ENCODE results near the gene DUSP12.

DUSP12 gene

GRCh38 chr1:161771161-161771560, 21.6 kb downstream of the DUSP12 start:
- Histone ChIP-seq H3K4me3 (ENCODE audit: low read depth, low read length) (no peak overlapping the region), H3K79me2 (ENCODE audit: control insufficient read depth, insufficient read depth, low read length, unreplicated experiment) (peaks cover 79% of the 10 kb centered on the region), H3K4me1 (ENCODE audit: control insufficient read depth, insufficient read depth, low read length, unreplicated experiment) (peaks cover 21% of the 10 kb centered on the region)

GRCh38 chr1:161771973-161772372, 22.4 kb downstream of the DUSP12 start:
- Histone ChIP-seq H3K4me1 (ENCODE audit: control insufficient read depth, insufficient read depth, low read length, unreplicated experiment) (peaks cover 21% of the 10 kb centered on the region), H3K36me3 (ENCODE audit: insufficient read depth, low read length) (no peaks in the 10 kb centered on the region), H3K27ac (ENCODE audit: low read depth, low read length) (no peak overlapping the region), H2AFZ (ENCODE audit: low read length, unreplicated experiment) (no peak overlapping the region), H3K79me2 (ENCODE audit: control insufficient read depth, insufficient read depth, low read length, unreplicated experiment) (peaks cover 79% of the 10 kb centered on the region), H3K27me3 (ENCODE audit: insufficient read depth, low read length) (no peaks in the 10 kb centered on the region), H3K4me3 (ENCODE audit: low read depth, low read length) (no peak overlapping the region)

More at GRCh38 chr1:161771161-161771560, 21.6 kb downstream of the DUSP12 start:
- no peaks in the 10 kb centered on the region for H3K27me3 ChIP-seq (ENCODE audit: insufficient read depth, low read length)
- no peak overlapping the region for H2AFZ ChIP-seq (ENCODE audit: low read length, unreplicated experiment)
- H3K36me3 ChIP-seq (ENCODE audit: insufficient read depth, low read length) = no peaks in the 10 kb centered on the region
- no peak overlapping the region for H3K27ac ChIP-seq (ENCODE audit: low read depth, low read length)

GRCh38 chr1:161772397-161772796, 22.8 kb downstream of the DUSP12 start:
- H3K27ac ChIP-seq (ENCODE audit: low read depth, low read length) = no peak overlapping the region
- peaks cover 76% of the 10 kb centered on the region for H3K79me2 ChIP-seq (ENCODE audit: control insufficient read depth, insufficient read depth, low read length, unreplicated experiment)
- H3K4me1 ChIP-seq (ENCODE audit: control insufficient read depth, insufficient read depth, low read length, unreplicated experiment) = peaks cover 18% of the 10 kb centered on the region

GRCh38 chr1:161773791-161774190, 24.2 kb downstream of the DUSP12 start:
- Histone ChIP-seq H3K4me3 (ENCODE audit: low read depth, low read length) (no peak overlapping the region), H3K4me1 (ENCODE audit: control insufficient read depth, insufficient read depth, low read length, unreplicated experiment) (peaks cover 4% of the 10 kb centered on the region), H3K79me2 (ENCODE audit: control insufficient read depth, insufficient read depth, low read length, unreplicated experiment) (peaks cover 70% of the 10 kb centered on the region)

More at GRCh38 chr1:161772397-161772796, 22.8 kb downstream of the DUSP12 start:
- H3K4me3 ChIP-seq (ENCODE audit: low read depth, low read length) = no peak overlapping the region
- H3K36me3 ChIP-seq (ENCODE audit: insufficient read depth, low read length) = no peaks in the 10 kb centered on the region
- no peak overlapping the region for H2AFZ ChIP-seq (ENCODE audit: low read length, unreplicated experiment)
- no peaks in the 10 kb centered on the region for H3K27me3 ChIP-seq (ENCODE audit: insufficient read depth, low read length)

GRCh38 chr1:161777261-161777660, 27.7 kb downstream of the DUSP12 start:
- Histone ChIP-seq H2AFZ (ENCODE audit: low read length, unreplicated experiment) (no peak overlapping the region), H3K4me1 (ENCODE audit: control insufficient read depth, insufficient read depth, low read length, unreplicated experiment) (peaks cover 8% of the 10 kb centered on the region), H3K27ac (ENCODE audit: low read depth, low read length) (no peak overlapping the region), H3K27me3 (ENCODE audit: insufficient read depth, low read length) (no peaks in the 10 kb centered on the region), H3K79me2 (ENCODE audit: control insufficient read depth, insufficient read depth, low read length, unreplicated experiment) (peaks cover 50% of the 10 kb centered on the region), H3K36me3 (ENCODE audit: insufficient read depth, low read length) (no peaks in the 10 kb centered on the region), H3K4me3 (ENCODE audit: low read depth, low read length) (no peak overlapping the region)

More at GRCh38 chr1:161773791-161774190, 24.2 kb downstream of the DUSP12 start:
- Histone ChIP-seq H2AFZ (ENCODE audit: low read length, unreplicated experiment) (no peak overlapping the region), H3K27me3 (ENCODE audit: insufficient read depth, low read length) (no peaks in the 10 kb centered on the region), H3K36me3 (ENCODE audit: insufficient read depth, low read length) (no peaks in the 10 kb centered on the region), H3K27ac (ENCODE audit: low read depth, low read length) (no peak overlapping the region)

GRCh38 chr1:161778522-161778921, 28.9 kb downstream of the DUSP12 start:
- Histone ChIP-seq H3K27ac (ENCODE audit: low read depth, low read length) (no peak overlapping the region), H3K4me1 (ENCODE audit: control insufficient read depth, insufficient read depth, low read length, unreplicated experiment) (peaks cover 10% of the 10 kb centered on the region), H2AFZ (ENCODE audit: low read length, unreplicated experiment) (no peak overlapping the region), H3K79me2 (ENCODE audit: control insufficient read depth, insufficient read depth, low read length, unreplicated experiment) (peaks cover 44% of the 10 kb centered on the region), H3K4me3 (ENCODE audit: low read depth, low read length) (no peak overlapping the region), H3K27me3 (ENCODE audit: insufficient read depth, low read length) (no peaks in the 10 kb centered on the region), H3K36me3 (ENCODE audit: insufficient read depth, low read length) (no peaks in the 10 kb centered on the region)

GRCh38 chr1:161779393-161779792, 29.8 kb downstream of the DUSP12 start:
- Histone ChIP-seq H3K79me2 (ENCODE audit: control insufficient read depth, insufficient read depth, low read length, unreplicated experiment) (peaks cover 37% of the 10 kb centered on the region), H3K4me3 (ENCODE audit: low read depth, low read length) (no peak overlapping the region)

GRCh38 chr1:161781995-161782394, 32.4 kb downstream of the DUSP12 start:
- H3K4me1 ChIP-seq (ENCODE audit: control insufficient read depth, insufficient read depth, low read length, unreplicated experiment) = peaks cover 10% of the 10 kb centered on the region
- no peak overlapping the region for H3K4me3 ChIP-seq (ENCODE audit: low read depth, low read length)
- no peaks in the 10 kb centered on the region for H3K27me3 ChIP-seq (ENCODE audit: insufficient read depth, low read length)
- no peak overlapping the region for H3K27ac ChIP-seq (ENCODE audit: low read depth, low read length)
- no peak overlapping the region for H2AFZ ChIP-seq (ENCODE audit: low read length, unreplicated experiment)
- no peaks in the 10 kb centered on the region for H3K36me3 ChIP-seq (ENCODE audit: insufficient read depth, low read length)
- H3K79me2 ChIP-seq (ENCODE audit: control insufficient read depth, insufficient read depth, low read length, unreplicated experiment) = peaks cover 14% of the 10 kb centered on the region

More at GRCh38 chr1:161779393-161779792, 29.8 kb downstream of the DUSP12 start:
- no peaks in the 10 kb centered on the region for H3K36me3 ChIP-seq (ENCODE audit: insufficient read depth, low read length)
- peaks cover 10% of the 10 kb centered on the region for H3K4me1 ChIP-seq (ENCODE audit: control insufficient read depth, insufficient read depth, low read length, unreplicated experiment)
- no peaks in the 10 kb centered on the region for H3K27me3 ChIP-seq (ENCODE audit: insufficient read depth, low read length)
- no peak overlapping the region for H3K27ac ChIP-seq (ENCODE audit: low read depth, low read length)
- H2AFZ ChIP-seq (ENCODE audit: low read length, unreplicated experiment) = no peak overlapping the region

- H3K36me3 ChIP-seq (ENCODE audit: insufficient read depth, low read length) = no peaks in the 10 kb centered on the region
- no peak overlapping the region for H3K27ac ChIP-seq (ENCODE audit: low read depth, low read length)
Observed at GRCh38 chr1:161782886-161783285, 33.3 kb downstream of the DUSP12 start.

GRCh38 chr1:161784968-161785367, 35.4 kb downstream of the DUSP12 start:
- no peak overlapping the region for H3K27ac ChIP-seq (ENCODE audit: low read depth, low read length)
- no peak overlapping the region for H2AFZ ChIP-seq (ENCODE audit: low read length, unreplicated experiment)
- H3K4me1 ChIP-seq (ENCODE audit: control insufficient read depth, insufficient read depth, low read length, unreplicated experiment) = peaks cover 10% of the 10 kb centered on the region
- no peaks in the 10 kb centered on the region for H3K27me3 ChIP-seq (ENCODE audit: insufficient read depth, low read length)
- H3K79me2 ChIP-seq (ENCODE audit: control insufficient read depth, insufficient read depth, low read length, unreplicated experiment) = no peaks in the 10 kb centered on the region
- H3K36me3 ChIP-seq (ENCODE audit: insufficient read depth, low read length) = no peaks in the 10 kb centered on the region
- H3K4me3 ChIP-seq (ENCODE audit: low read depth, low read length) = no peak overlapping the region

More at GRCh38 chr1:161782886-161783285, 33.3 kb downstream of the DUSP12 start:
- peaks cover 8% of the 10 kb centered on the region for H3K79me2 ChIP-seq (ENCODE audit: control insufficient read depth, insufficient read depth, low read length, unreplicated experiment)
- no peaks in the 10 kb centered on the region for H3K27me3 ChIP-seq (ENCODE audit: insufficient read depth, low read length)
- no peak overlapping the region for H3K4me3 ChIP-seq (ENCODE audit: low read depth, low read length)
- no peak overlapping the region for H2AFZ ChIP-seq (ENCODE audit: low read length, unreplicated experiment)
- H3K4me1 ChIP-seq (ENCODE audit: control insufficient read depth, insufficient read depth, low read length, unreplicated experiment) = peaks cover 10% of the 10 kb centered on the region

- H3K79me2 ChIP-seq (ENCODE audit: control insufficient read depth, insufficient read depth, low read length, unreplicated experiment) = no peaks in the 10 kb centered on the region
- H2AFZ ChIP-seq (ENCODE audit: low read length, unreplicated experiment) = no peak overlapping the region
- peaks cover 8% of the 10 kb centered on the region for H3K4me1 ChIP-seq (ENCODE audit: control insufficient read depth, insufficient read depth, low read length, unreplicated experiment)
- no peaks in the 10 kb centered on the region for H3K27me3 ChIP-seq (ENCODE audit: insufficient read depth, low read length)
- no peak overlapping the region for H3K4me3 ChIP-seq (ENCODE audit: low read depth, low read length)
- no peak overlapping the region for H3K27ac ChIP-seq (ENCODE audit: low read depth, low read length)
- H3K36me3 ChIP-seq (ENCODE audit: insufficient read depth, low read length) = no peaks in the 10 kb centered on the region
Observed at GRCh38 chr1:161787355-161787754, 37.8 kb downstream of the DUSP12 start.

Measured in ACC112 (cell line).